SK-N-SH (cell line): ENCODE data around the gene TMEM231.

ENCODE experiments used
- CTCF ChIP-seq: fragments of 200-600 bp; sonication (generic); IDR thresholded peaks from 2 replicates; pipeline ENCODE4 v1.6.1; 2017; ENCODE audit warnings: antibody characterized with exemption, mild to moderate bottlenecking, moderate library complexity
- EP300 ChIP-seq, 2 experiments: IDR thresholded peaks; 2 replicates each; pipeline versions ENCODE4 v1.4.0 to v1.6.1; 2012; ENCODE audit warnings: borderline replicate concordance in 1 of 2, low read depth in 1 of 2, low read length in 1 of 2
- EZH2phosphoT487 ChIP-seq: fragments of 200-600 bp; sonication (generic); IDR thresholded peaks from 2 replicates; pipeline ENCODE4 v1.6.1; 2017; ENCODE audit warnings: low read depth, mixed run types, mild to moderate bottlenecking, antibody characterized with exemption, moderate library complexity, borderline replicate concordance
- JUND ChIP-seq: IDR thresholded peaks from 2 replicates; pipeline ENCODE4 v1.4.0; 2012
- MXI1 ChIP-seq: IDR thresholded peaks from 2 replicates; pipeline ENCODE4 v1.6.1; 2012; ENCODE audit warnings: mild to moderate bottlenecking, low read depth, low read length, improper control_type of control experiment
- POLR2AphosphoS5 ChIP-seq: IDR thresholded peaks from 2 replicates; pipeline ENCODE4 v1.6.1; 2012; ENCODE audit warnings: low read depth, low read length
- RCOR1 ChIP-seq: fragments of 150-350 bp; IDR thresholded peaks from 2 replicates; pipeline ENCODE4 v1.6.1; 2017; ENCODE audit warnings: antibody characterized with exemption, low read length
- REST ChIP-seq: IDR thresholded peaks from 2 replicates; pipeline ENCODE4 v1.6.1; 2012; ENCODE audit warnings: mild to moderate bottlenecking, low read depth, low read length, moderate library complexity
- RFX5 ChIP-seq: IDR thresholded peaks from 2 replicates; pipeline ENCODE4 v1.6.1; 2012; ENCODE audit warnings: mild to moderate bottlenecking, improper control_type of control experiment, low read length
- SIN3A ChIP-seq: IDR thresholded peaks from 2 replicates; pipeline ENCODE4 v1.6.1; 2012; ENCODE audit warnings: low read depth, mild to moderate bottlenecking, low read length, moderate library complexity, borderline replicate concordance
- USF1 ChIP-seq: IDR thresholded peaks from 2 replicates; pipeline ENCODE4 v1.4.0; 2012; ENCODE audit warnings: low read depth, borderline replicate concordance

GRCh38 chr16:75552951-75553350, 3.1 kb downstream of the TMEM231 start:
- no peak for TF ChIP-seq POLR2AphosphoS5
- TF ChIP-seq RCOR1 = no peak
- TF ChIP-seq MXI1 = no peak
- no peak for TF ChIP-seq SIN3A
- TF ChIP-seq CTCF = no peak
- no peak for TF ChIP-seq REST
- TF ChIP-seq RFX5 = no peak
- TF ChIP-seq USF1 = no peak
- TF ChIP-seq JUND = no peak
- TF ChIP-seq EP300 (IDR thresholded peaks at IDR 0.05; ENCODE audit: borderline replicate concordance in 1 of 2, low read depth in 1 of 2, low read length in 1 of 2) = no peak
- TF ChIP-seq EZH2phosphoT487 = no peak
